Mucosa of descending colon (tissue), 3 donors: Measurements from ENCODE around the gene WDR45B. TPM values are rescaled to one million over a fixed set of nuclear protein-coding genes. Genes with fewer than 3 reads are reported as not detected.
A peak's percentile ranks its signal among the peaks of the same experiment; 100 is the strongest.

Experiments
- ATAC-seq: fragments of 200-7000 bp; cut with Tn5 transposase; one replicate; pipeline ENCODE4 v1.9.1; 2020; ENCODE audit warnings: mild to moderate bottlenecking, moderate library complexity
- DNase-seq, 3 donors: peaks; one replicate each; pipeline ENCODE4 v3.0.0-alpha.2; 2020
- H3K36me3 ChIP-seq: fragments of 200-600 bp; one replicate; pipeline ENCODE4 v1.8.0; 2021; ENCODE audit warnings: low read depth, mild to moderate bottlenecking
- H3K4me1 ChIP-seq: fragments of 200-600 bp; one replicate; pipeline ENCODE4 v1.8.0; 2021; ENCODE audit warnings: low read depth, mild to moderate bottlenecking
- H3K4me3 ChIP-seq: fragments of 200-600 bp; one replicate; pipeline ENCODE4 v1.8.0; 2021; ENCODE audit warnings: mild to moderate bottlenecking
- H3K9me3 ChIP-seq: fragments of 200-600 bp; one replicate; pipeline ENCODE4 v1.8.0; 2021; ENCODE audit warnings: mild to moderate bottlenecking
- CTCF ChIP-seq: fragments of 200-600 bp; IDR thresholded peaks from one replicate; pipeline ENCODE4 v1.8.0; 2022; ENCODE audit warnings: antibody characterized with exemption, mild to moderate bottlenecking
- intact Hi-C, 2 donors: fragments of 100-400 bp; cut with DNase I in 1 of 2; cut with micrococcal nuclease in 1 of 2; formaldehyde crosslinking; loops; one replicate each; pipeline versions ENCODE4 v1.11.0 to v1.11.1; 2022; cut with DNase I, micrococcal nuclease
- total RNA-seq, 3 donors: library from RNA; stranded (reverse); fragmentation: NEBNext Ultra II Directional in 2 of 3; extraction: Animal tissue kit (Norgen Biotek cat#: 25700) in 2 of 3; gene quantifications; one replicate each; pipeline versions ENCODE4 v1.2.1 to v1.2.4, GENCODE V29; 2021 to 2023
- donor health status: DM: no; HTN: no; CAD: no; lungs with moderate emphysema.
- donor health status: DM: no; HTN: no; CAD: no.
- donor health status: DM: no; HTN: yes; CAD: no.

WDR45B gene
- total RNA-seq, 3 donors from 2014 or later = 69.0 to 76.0 (median 74.4) TPM

- no peak overlapping the region for H3K4me3 ChIP-seq
- peak in 2 of 3 donors; percentile 46 to 67 for DNase-seq
- no peak for TF ChIP-seq CTCF
- intact Hi-C loops = loop anchor here in 1 of 2 donors (10.0 kb wide), 1 partner anchor 49 kb away; the partner anchor contains the start of gene WDR45B
- H3K36me3 ChIP-seq = peaks cover under 1% of the 10 kb centered on the region
- H3K4me1 ChIP-seq = peaks cover 48% of the 10 kb centered on the region
- H3K9me3 ChIP-seq = no peaks in the 10 kb centered on the region
- no peak for ATAC-seq
Measured at GRCh38 chr17:82596296-82596695, 51.9 kb downstream of the WDR45B start.

- DNase-seq = peak; percentile 29 to 80 (median 57)
- peaks cover 48% of the 10 kb centered on the region for H3K4me1 ChIP-seq
- ATAC-seq = peak; percentile 2
- no peak for TF ChIP-seq CTCF
- H3K4me3 ChIP-seq = no peak overlapping the region
- no peaks in the 10 kb centered on the region for H3K36me3 ChIP-seq
- H3K9me3 ChIP-seq = no peaks in the 10 kb centered on the region
- intact Hi-C loops = loop anchor here in 1 of 2 donors (10.0 kb wide), 1 partner anchor 49 kb away; the partner anchor contains the start of gene WDR45B
Measured at GRCh38 chr17:82595893-82596292, 52.4 kb downstream of the WDR45B start.

GRCh38 chr17:82594571-82594970 lies 53.7 kb downstream of the WDR45B start:
- H3K9me3 ChIP-seq = no peaks in the 10 kb centered on the region
- ATAC-seq (no peak), DNase-seq (peak in 1 of 3 donors; percentile 42)
- H3K36me3 ChIP-seq = no peaks in the 10 kb centered on the region
- intact Hi-C loops = loop anchor here in 1 of 2 donors (10.0 kb wide), 1 partner anchor 50 kb away; the partner anchor contains the start of gene WDR45B
- TF ChIP-seq CTCF = no peak
- H3K4me1 ChIP-seq = peaks cover 48% of the 10 kb centered on the region
- H3K4me3 ChIP-seq = no peak overlapping the region

GRCh38 chr17:82593590-82594087 lies 54.6 kb downstream of the WDR45B start:
- Histone ChIP-seq H3K4me3 (peak overlapping the region; percentile 25), H3K4me1 (peaks cover 53% of the 10 kb centered on the region), H3K9me3 (no peaks in the 10 kb centered on the region), H3K36me3 (no peaks in the 10 kb centered on the region)
- no peak for TF ChIP-seq CTCF
- DNase-seq (peak; percentile 35 to 65 (median 63)), ATAC-seq (peak; percentile 1)
- intact Hi-C loops = loop anchor here in 1 of 2 donors (10.0 kb wide), 1 partner anchor 51 kb away; the partner anchor contains the start of gene WDR45B

GRCh38 chr17:82592767-82593589 lies 55.3 kb downstream of the WDR45B start:
- Histone ChIP-seq H3K9me3 (no peaks in the 10 kb centered on the region), H3K4me1 (peaks cover 53% of the 10 kb centered on the region), H3K4me3 (peak overlapping the region; percentile 25), H3K36me3 (no peaks in the 10 kb centered on the region)
- DNase-seq = peak; percentile 67 to 82 (median 72)
- ATAC-seq = peak; percentile 71
- intact Hi-C loops = loop anchor here in 1 of 2 donors (10.0 kb wide), 1 partner anchor 52 kb away; the partner anchor contains the start of gene WDR45B
- TF ChIP-seq CTCF = no peak
